PC-3 (cell line): ENCODE measurements around the gene AHCYL2. TPM values are rescaled to one million over a fixed set of nuclear protein-coding genes. Genes with fewer than 3 reads are reported as not detected.

Experiments
- ATAC-seq: fragments of 200-7000 bp; cut with Tn5 transposase; 2 replicates; pipeline ENCODE4 v1.9.1; 2020; ENCODE audit warnings: mild to moderate bottlenecking, moderate library complexity
- BruUV-seq: library from RNA; stranded (reverse); fragments of 400-500 nt; replicated peaks from 2 replicates; lab custom pipeline; 2021; lab: Mats Ljungman, UMichigan
- CTCF ChIA-PET: fragments of 300-600 bp; sonication (Branson Sonifier 250); formaldehyde crosslinking; loops from one replicate; lab custom pipeline; 2022; ENCODE audit warnings: antibody characterized with exemption; lab: Charles Lee
- POLR2A ChIA-PET: fragments of 300-600 bp; sonication (Branson Sonifier 250); formaldehyde crosslinking; loops from one replicate; lab custom pipeline; 2022; ENCODE audit warnings: antibody characterized with exemption; ENCODE audit not compliant: unreplicated experiment; lab: Charles Lee
- DNase-seq: peaks from one replicate; pipeline ENCODE4 v3.0.0-alpha.2; 2015
- H2AFZ ChIP-seq: fragments of 300-600 bp; sonication (generic); 2 replicates; pipeline ENCODE4 v1.6.0; 2016; ENCODE audit warnings: antibody characterized with exemption, low read length
- H3F3A ChIP-seq: fragments of 300-600 bp; sonication (generic); one replicate; pipeline ENCODE4 v1.6.0; 2017; ENCODE audit warnings: antibody characterized with exemption, low read length, control low read depth, mild to moderate bottlenecking; ENCODE audit not compliant: unreplicated experiment
- H3K27ac ChIP-seq: fragments of 300-600 bp; sonication (generic); 2 replicates; pipeline ENCODE4 v1.5.1; 2016; ENCODE audit warnings: mild to moderate bottlenecking, low read length
- H3K27me3 ChIP-seq: fragments of 300-600 bp; sonication (generic); 2 replicates; pipeline ENCODE4 v1.6.1; 2016; ENCODE audit warnings: low read length, mixed read lengths
- H3K36me3 ChIP-seq: fragments of 300-600 bp; sonication (generic); 2 replicates; pipeline ENCODE4 v1.6.1; 2016; ENCODE audit warnings: low read depth, mixed run types, low read length, mixed read lengths
- H3K4me1 ChIP-seq: fragments of 300-600 bp; sonication (generic); 2 replicates; pipeline ENCODE4 v1.5.1; 2016; ENCODE audit warnings: low read length; ENCODE audit not compliant: insufficient read depth
- H3K4me2 ChIP-seq: fragments of 300-600 bp; sonication (generic); 2 replicates; pipeline ENCODE4 v1.6.0; 2016; ENCODE audit warnings: low read length
- H3K4me3 ChIP-seq: fragments of 300-600 bp; sonication (generic); 2 replicates; pipeline ENCODE4 v1.5.1; 2016; ENCODE audit warnings: mild to moderate bottlenecking, low read length, mixed read lengths
- H3K79me2 ChIP-seq: fragments of 300-600 bp; sonication (generic); 2 replicates; pipeline ENCODE4 v1.6.1; 2017; ENCODE audit warnings: low read length, mixed read lengths
- H3K9ac ChIP-seq: fragments of 300-600 bp; sonication (generic); 2 replicates; pipeline ENCODE4 v1.6.0; 2016; ENCODE audit warnings: mild to moderate bottlenecking, low read length
- H3K9me2 ChIP-seq: fragments of 300-600 bp; sonication (generic); replicated peaks from 2 replicates; pipeline ENCODE4 v1.6.1; 2016; ENCODE audit warnings: mixed run types, low read length, mixed read lengths
- H3K9me3 ChIP-seq: fragments of 300-600 bp; sonication (generic); 2 replicates; pipeline ENCODE4 v1.6.1; 2016; ENCODE audit warnings: low read length, mixed read lengths
- H4K20me1 ChIP-seq: fragments of 300-600 bp; sonication (generic); 2 replicates; pipeline ENCODE4 v1.6.1; 2016; ENCODE audit warnings: low read length, mixed read lengths
- CTCF ChIP-seq: fragments of 300-600 bp; sonication (generic); conservative IDR thresholded peaks from 2 replicates; pipeline ENCODE4 v1.5.1; 2017; ENCODE audit warnings: antibody characterized with exemption, low read depth, mild to moderate bottlenecking, low read length
- EZH2 ChIP-seq: fragments of 300-600 bp; sonication (generic); IDR thresholded peaks from one replicate; pipeline ENCODE4 v1.6.1; 2017; ENCODE audit warnings: antibody characterized with exemption, mild to moderate bottlenecking, low read length; ENCODE audit not compliant: unreplicated experiment
- EZH2phosphoT487 ChIP-seq: fragments of 300-600 bp; sonication (generic); IDR thresholded peaks from 2 replicates; pipeline ENCODE4 v1.6.1; 2018; ENCODE audit warnings: mild to moderate bottlenecking, antibody characterized with exemption, low read length, borderline replicate concordance
- intact Hi-C: fragments of 100-400 bp; cut with micrococcal nuclease; formaldehyde crosslinking; loops from 2 replicates; pipeline ENCODE4 v1.9.0; 2023
- total RNA-seq: library from RNA; depleted of rRNA; stranded (reverse); fragments of >200 nt; gene quantifications from 2 replicates; pipeline ENCODE4 v1.2.3, GENCODE V29; 2014

AHCYL2 gene
- total RNA-seq, 1 experiment from 2014 or later = 9.2 TPM

DNA sequence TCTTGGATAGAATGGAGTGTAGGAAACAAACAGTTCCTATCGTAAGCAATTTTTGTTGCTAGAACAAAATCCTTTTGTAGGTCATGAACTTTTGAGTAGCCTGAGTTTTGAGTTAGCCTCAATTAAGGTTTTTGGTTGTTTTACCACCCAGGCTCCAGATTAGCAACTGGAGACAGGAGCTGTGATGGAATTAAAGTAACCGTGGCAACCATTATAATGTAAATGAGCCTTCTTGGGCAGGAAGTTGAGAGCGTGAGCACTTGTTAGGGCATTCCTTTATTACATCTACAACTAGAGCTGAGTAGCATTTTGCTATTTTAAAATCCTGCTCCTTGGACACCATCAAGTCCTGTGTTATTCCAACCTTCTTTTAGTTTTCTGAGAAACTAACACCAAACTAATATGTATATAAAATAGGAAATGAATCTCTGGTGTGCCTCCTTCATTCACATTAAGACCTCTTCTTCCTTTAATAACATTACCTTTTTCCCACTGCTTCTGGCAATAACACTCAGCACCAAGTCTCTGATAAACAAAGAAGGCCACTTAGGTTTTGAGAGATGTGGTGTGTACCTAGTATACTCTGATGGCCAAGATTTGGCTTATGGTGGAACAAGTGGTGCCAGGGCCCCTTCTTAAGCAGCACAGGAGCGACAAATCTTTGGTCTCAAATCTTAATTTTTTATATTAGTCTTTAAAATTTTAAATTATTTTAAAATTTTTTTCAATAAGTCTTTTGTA is 34.0 kb downstream of the AHCYL2 start:
- H3K4me2 ChIP-seq = no peak overlapping the region
- TF ChIP-seq EZH2 (no peak), CTCF (no peak), EZH2phosphoT487 (no peak)
- ATAC-seq = no peak
- no peaks in the 10 kb centered on the region for H4K20me1 ChIP-seq
- H3K36me3 ChIP-seq = no peaks in the 10 kb centered on the region
- no peak overlapping the region for H3K27ac ChIP-seq
- intact Hi-C loops = no loop called here
- BruUV-seq = no TSS peak
- no peak overlapping the region for H3K9ac ChIP-seq
- no peaks in the 10 kb centered on the region for H3F3A ChIP-seq
- H2AFZ ChIP-seq = no peak overlapping the region
- ChIA-PET CTCF (no interaction called here), POLR2A (no interaction called here)
- H3K4me3 ChIP-seq = no peak overlapping the region
- no peaks in the 10 kb centered on the region for H3K4me1 ChIP-seq
- H3K9me3 ChIP-seq = no peaks in the 10 kb centered on the region
- H3K27me3 ChIP-seq = no peaks in the 10 kb centered on the region
- no peaks in the 10 kb centered on the region for H3K79me2 ChIP-seq
- H3K9me2 ChIP-seq = no peaks in the 10 kb centered on the region
- no peak for DNase-seq

DNA sequence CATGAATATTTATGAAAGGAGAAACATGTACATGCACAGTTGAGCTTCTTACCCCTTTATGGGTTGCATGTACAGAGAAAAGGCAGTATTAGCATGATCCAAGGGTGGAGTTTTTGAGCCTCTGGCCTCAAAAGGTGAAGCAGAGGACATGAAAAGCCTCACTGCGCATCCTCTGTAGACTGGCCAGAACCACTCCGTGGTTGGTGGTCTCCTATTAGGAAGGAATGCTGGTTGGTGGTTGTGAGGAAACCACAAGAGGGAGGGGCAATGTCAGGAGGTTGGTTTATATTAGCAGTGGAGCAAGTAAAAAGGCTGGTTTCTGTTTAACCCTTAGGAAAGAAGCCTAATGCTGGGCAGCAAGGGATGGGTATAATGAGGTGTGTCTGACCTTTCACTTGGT is 37.5 kb downstream of the AHCYL2 start:
- CTCF ChIA-PET = no interaction called here

More for the DNA sequence above, 37.5 kb downstream of the AHCYL2 start:
- DNase-seq (no peak), ATAC-seq (no peak)
- Histone ChIP-seq H3K27me3 (no peaks in the 10 kb centered on the region), H3K9ac (no peak overlapping the region), H3K36me3 (no peaks in the 10 kb centered on the region), H2AFZ (no peak overlapping the region), H3K4me2 (no peak overlapping the region), H3K27ac (no peak overlapping the region), H4K20me1 (no peaks in the 10 kb centered on the region), H3F3A (no peaks in the 10 kb centered on the region), H3K4me3 (no peak overlapping the region), H3K79me2 (no peaks in the 10 kb centered on the region), H3K4me1 (peaks cover 7% of the 10 kb centered on the region; the same call in 1 of the 2 replicates), H3K9me2 (no peaks in the 10 kb centered on the region), H3K9me3 (no peaks in the 10 kb centered on the region)
- intact Hi-C loops = loop anchor here (2.0 kb wide), 1 partner anchor 14 kb away; no protein-coding TSS in a partner anchor
- POLR2A ChIA-PET = no interaction called here
- TF ChIP-seq CTCF = no peak
- no peak for TF ChIP-seq EZH2phosphoT487
- no peak for TF ChIP-seq EZH2
- no TSS peak for BruUV-seq
